ENCODE results near the gene RGP1. TPM values are rescaled to one million over a fixed set of nuclear protein-coding genes. Genes with fewer than 3 reads are reported as not detected.
A peak's percentile ranks its signal among the peaks of the same experiment; 100 is the strongest.

RGP1 gene
- total RNA-seq, 1 experiment from 2014 or later: 20.6 TPM

GRCh38 chr9:35769763-35770162 is 20.7 kb downstream of the RGP1 start:
- no peak for DNase-seq (ENCODE audit: low spot score)

GRCh38 chr9:35771075-35771433 is 22.0 kb downstream of the RGP1 start:
- DNase-seq (ENCODE audit: low spot score): no peak

GRCh38 chr9:35771534-35771933 is 22.4 kb downstream of the RGP1 start:
- peak; percentile 52 for DNase-seq (ENCODE audit: low spot score)

- peak; percentile 44 for DNase-seq (ENCODE audit: low spot score)
These were observed 22.9 kb downstream of the RGP1 start for GRCh38 chr9:35771943-35772342.

- DNase-seq (ENCODE audit: low spot score): no peak
These were observed 26.0 kb downstream of the RGP1 start for GRCh38 chr9:35774907-35775635.

- DNase-seq (ENCODE audit: low spot score): no peak
These were observed 26.9 kb downstream of the RGP1 start for GRCh38 chr9:35776018-35776417.

- DNase-seq (ENCODE audit: low spot score): no peak
These were observed 29.4 kb downstream of the RGP1 start for GRCh38 chr9:35778496-35778895.

GRCh38 chr9:35781066-35781465 is 32.0 kb downstream of the RGP1 start:
- DNase-seq (ENCODE audit: low spot score): no peak

GRCh38 chr9:35783418-35783817 is 34.3 kb downstream of the RGP1 start:
- no peak for DNase-seq (ENCODE audit: low spot score)

- DNase-seq (ENCODE audit: low spot score): no peak
These were observed 40.5 kb downstream of the RGP1 start for GRCh38 chr9:35789541-35789940.

GRCh38 chr9:35790025-35790384 is 40.9 kb downstream of the RGP1 start:
- DNase-seq (ENCODE audit: low spot score): no peak

- DNase-seq (ENCODE audit: low spot score): peak; percentile 74
These were observed 41.6 kb downstream of the RGP1 start for GRCh38 chr9:35790385-35791296.

- DNase-seq (ENCODE audit: low spot score): no peak
These were observed 42.3 kb downstream of the RGP1 start, which contains the start of gene NPR2 for GRCh38 chr9:35791297-35791921. TSS of gene NPR2 (plus strand) at chr9:35791591. CDS start at chr9:35792409, 818 bp downstream.

- no peak for DNase-seq (ENCODE audit: low spot score)
These were observed 43.1 kb downstream of the RGP1 start for GRCh38 chr9:35792024-35792813.

GRCh38 chr9:35792826-35793225 is 43.7 kb downstream of the RGP1 start:
- no peak for DNase-seq (ENCODE audit: low spot score)

GRCh38 chr9:35793461-35793860 is 44.4 kb downstream of the RGP1 start:
- no peak for DNase-seq (ENCODE audit: low spot score)

- DNase-seq (ENCODE audit: low spot score): no peak
These were observed 46.6 kb downstream of the RGP1 start for GRCh38 chr9:35795695-35796094.

- no peak for DNase-seq (ENCODE audit: low spot score)
These were observed 48.4 kb downstream of the RGP1 start for GRCh38 chr9:35797311-35798109.

GRCh38 chr9:35798658-35799374 is 49.7 kb downstream of the RGP1 start:
- no peak for DNase-seq (ENCODE audit: low spot score)

GRCh38 chr9:35800530-35800929 is 51.4 kb downstream of the RGP1 start:
- DNase-seq (ENCODE audit: low spot score): no peak
